Activated CD4-positive, alpha-beta T cell treated with anti-CD3 and anti-CD28 coated beads for 48 hours (primary cell): Measurements from ENCODE around the gene STYXL1.
"Not testable (repeated sequence)": the region's sequence is repeated elsewhere in the genome, so short reads cannot be mapped to it uniquely, and the experiment has no call there.

ENCODE experiments used
- DNase-seq: peaks from one replicate; pipeline ENCODE4 v3.0.0-alpha.2; 2020

STYXL1 gene

DNA sequence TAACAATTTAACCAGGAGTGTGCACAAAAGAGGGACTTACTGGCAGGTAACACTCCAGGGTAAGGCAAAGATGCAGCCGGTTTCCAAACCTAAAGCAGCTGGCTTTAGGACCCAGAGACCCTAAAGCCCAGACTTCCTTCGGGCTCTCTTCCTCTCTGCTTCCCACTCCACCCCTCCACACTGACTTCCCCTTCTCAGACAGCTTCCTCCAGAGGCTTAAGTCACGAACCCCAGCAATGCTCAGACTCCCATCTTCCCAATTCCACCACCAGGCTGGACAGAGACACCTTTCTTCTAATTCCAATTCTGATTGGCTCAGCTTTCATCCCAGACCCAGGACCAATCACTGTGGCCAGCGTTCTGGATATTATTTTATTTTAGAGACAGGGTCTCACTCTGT is 24.8 kb downstream of the STYXL1 start:
- DNase-seq, result no peak

- DNase-seq, result no peak
Observed at GRCh38 chr7:76022026-76022780, 25.6 kb downstream of the STYXL1 start.

DNA sequence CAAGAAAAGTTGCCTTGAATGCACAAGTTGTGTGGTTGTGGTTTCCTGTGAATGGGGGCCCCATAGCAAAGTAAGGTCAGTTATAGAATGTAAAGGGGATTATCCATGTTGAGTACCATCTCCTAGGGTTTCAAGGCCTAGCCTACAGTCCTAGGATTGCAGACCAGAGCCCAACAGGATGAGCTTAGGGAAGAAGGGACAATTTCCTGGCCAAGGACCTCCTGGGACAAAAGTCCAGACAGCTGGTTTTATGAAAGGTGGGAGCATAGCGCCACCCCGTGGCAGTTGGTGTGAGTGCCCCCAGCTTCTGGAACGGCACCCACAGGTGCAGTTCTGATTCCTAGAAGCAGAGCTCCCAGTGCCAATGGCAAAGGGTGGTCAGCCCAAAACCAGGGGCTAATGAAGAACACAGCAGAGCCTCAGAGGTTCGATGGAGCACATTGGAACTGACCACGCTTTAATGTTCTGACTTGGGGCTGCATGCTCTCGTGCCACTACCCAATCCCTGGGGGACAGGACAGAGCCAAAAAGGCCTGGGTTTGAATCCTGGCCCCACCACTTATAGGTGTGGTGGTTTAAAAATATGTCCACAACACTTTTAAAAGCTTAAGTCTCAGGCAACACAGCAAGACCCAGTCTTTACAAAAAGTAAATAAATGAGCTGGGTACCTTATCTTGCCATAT is 27.6 kb downstream of the STYXL1 start:
- peak; percentile 80 for DNase-seq

- not testable (repeated sequence) for DNase-seq
Observed at GRCh38 chr7:76018520-76018919, 29.3 kb downstream of the STYXL1 start.

GRCh38 chr7:76016191-76016947 is 31.4 kb downstream of the STYXL1 start:
- DNase-seq, result no peak

- DNase-seq, result no peak
Observed at GRCh38 chr7:76011442-76011861, 36.3 kb downstream of the STYXL1 start.

GRCh38 chr7:76009672-76010600 is 37.9 kb downstream of the STYXL1 start:
- no peak for DNase-seq

- DNase-seq, result no peak
Observed at GRCh38 chr7:76008156-76008687, 39.6 kb downstream of the STYXL1 start.

DNA sequence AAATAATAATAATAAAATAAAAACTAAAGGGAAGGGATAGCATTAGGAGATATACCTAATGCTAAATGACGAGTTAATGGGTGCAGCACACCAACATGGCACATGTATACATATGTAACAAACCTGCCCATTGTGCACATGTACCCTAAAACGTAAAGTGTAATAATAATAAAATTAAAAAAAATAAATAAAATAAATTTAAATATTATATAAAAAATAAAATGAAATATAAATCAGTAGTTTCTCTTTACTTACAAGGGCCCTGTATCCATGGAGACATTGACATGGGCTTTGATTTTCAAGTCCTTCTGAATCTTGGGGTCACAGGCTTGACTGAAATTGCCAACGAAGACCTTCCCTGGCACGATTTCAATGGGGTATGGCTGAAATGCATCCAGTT is 42.8 kb downstream of the STYXL1 start:
- DNase-seq, result not testable (repeated sequence)

GRCh38 chr7:76003351-76003750 is 44.4 kb downstream of the STYXL1 start:
- DNase-seq, result no peak

- no peak for DNase-seq
Observed at GRCh38 chr7:76002822-76003221, 45.0 kb downstream of the STYXL1 start.

GRCh38 chr7:76002139-76002538 is 45.7 kb downstream of the STYXL1 start:
- no peak for DNase-seq

DNA sequence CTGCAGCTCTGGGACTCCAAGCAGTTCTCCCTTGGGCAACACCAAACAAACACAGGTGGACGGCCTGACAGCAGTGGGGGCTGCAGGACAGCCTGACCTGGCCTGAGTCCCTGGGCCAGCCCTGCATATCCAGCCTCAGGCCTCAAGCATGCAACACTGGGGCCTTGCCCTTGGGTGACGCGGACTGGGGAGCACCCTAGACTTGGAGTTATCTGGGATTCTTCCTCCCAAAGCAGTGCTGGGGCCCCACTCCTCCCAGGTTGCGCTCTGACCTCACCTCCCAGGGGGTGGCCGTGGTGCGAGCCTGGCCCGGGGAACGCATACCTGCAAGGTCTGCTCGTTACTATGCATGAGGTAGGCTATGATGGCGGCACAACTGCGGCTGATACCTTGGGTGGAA is 47.2 kb downstream of the STYXL1 start:
- no peak for DNase-seq

GRCh38 chr7:75998038-75998437 is 49.8 kb downstream of the STYXL1 start:
- DNase-seq, result no peak

DNA sequence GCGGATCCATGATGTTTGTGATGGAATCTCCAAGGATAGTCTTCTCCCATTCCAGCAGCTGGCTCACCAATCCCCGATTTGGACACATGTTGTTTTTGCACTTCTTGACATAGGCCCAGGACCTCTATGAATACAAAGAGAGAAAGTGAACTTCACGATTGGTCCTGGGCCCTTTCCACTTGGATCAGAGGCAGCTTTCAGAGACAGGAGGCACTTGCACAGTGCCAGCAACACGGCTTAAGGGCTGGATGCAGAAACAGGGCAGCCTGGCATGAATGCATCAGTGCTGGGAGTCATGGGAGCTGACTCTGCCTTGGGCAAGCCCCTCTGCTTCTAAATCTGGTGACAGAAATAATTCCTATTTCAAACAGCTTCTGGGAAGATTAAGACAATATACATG is 51.3 kb downstream of the STYXL1 start:
- DNase-seq, result no peak

DNA sequence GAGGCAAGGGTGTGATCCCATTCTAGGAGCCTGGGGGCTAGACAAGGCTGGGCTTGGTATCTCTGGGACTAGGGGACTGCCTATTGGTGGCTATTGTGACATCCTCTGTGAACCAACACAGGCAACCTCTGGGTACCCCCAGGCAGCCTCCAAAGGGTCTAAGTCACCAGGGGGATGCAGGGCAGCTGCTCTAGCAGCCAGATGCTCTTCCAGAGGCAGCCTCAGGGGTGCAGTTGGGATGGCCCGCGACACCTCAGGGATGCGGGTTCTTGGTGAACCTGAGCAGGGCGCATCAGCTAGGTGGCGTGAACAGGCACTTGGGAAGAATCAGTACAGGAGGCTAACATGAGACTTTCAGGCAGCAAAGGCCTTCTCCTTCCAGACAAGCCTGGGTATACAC is 51.8 kb downstream of the STYXL1 start:
- no peak for DNase-seq

DNA sequence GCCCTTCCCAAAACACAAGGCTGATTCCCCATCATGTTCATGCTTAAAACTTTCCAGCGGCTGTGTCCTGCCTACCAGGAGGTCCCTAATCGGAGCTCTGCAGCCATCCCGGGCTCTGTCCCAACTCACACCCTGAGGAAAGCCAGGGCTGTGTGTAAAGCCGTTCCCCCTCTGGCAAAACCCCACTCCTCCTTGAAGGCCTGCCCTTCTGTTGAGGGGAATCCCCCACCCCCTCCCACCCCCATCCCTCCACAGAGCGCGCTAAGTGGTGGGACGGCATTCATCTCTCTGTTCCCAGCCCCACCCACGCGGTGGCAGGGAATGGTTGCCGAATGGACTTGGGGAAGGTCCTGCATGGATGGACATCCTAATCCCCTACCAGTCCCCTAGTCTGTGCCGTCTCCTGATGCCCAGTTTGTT is 52.7 kb downstream of the STYXL1 start:
- DNase-seq, result no peak

- peak; percentile 95 for DNase-seq
Observed at GRCh38 chr7:75994388-75995051, 53.3 kb downstream of the STYXL1 start, which contains the start of gene TMEM120A. TSS of gene TMEM120A (minus strand) at chr7:75994595. CDS start at chr7:75994570, 25 bp downstream.

DNA sequence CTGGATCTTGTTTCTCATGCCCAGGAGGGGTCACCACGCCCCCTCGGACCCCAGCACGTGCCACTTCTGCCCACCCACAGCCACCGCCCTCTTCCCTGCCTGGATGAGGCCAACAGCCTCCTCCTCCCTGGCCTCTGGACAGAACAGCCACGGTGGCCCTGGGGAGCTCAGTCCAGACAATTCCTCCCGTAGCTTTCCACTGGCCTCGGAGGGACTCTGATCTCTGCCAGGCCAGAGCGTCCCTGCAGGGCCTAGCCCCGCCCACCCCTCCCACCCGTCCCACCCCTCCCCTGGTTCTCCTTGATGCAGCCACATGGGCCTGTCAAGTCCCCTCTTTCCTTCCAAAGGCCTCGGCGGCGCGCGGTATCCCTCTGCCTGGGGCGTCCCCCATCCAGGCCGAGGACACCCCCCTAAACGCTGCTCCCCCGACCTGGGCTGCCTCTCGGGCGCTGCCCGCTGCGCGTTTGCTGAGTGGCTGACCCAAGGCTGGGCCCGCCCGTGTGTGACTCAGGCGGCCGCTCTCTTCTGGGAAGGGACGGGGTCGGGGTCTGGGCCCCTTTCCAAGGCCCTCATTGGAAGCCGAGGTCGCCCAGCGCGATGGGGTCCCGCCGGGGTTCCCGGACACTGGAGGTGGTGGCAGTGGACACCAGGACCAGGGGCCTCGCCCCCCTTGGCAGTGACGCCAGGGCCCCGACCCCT is 54.0 kb downstream of the STYXL1 start:
- no peak for DNase-seq

DNA sequence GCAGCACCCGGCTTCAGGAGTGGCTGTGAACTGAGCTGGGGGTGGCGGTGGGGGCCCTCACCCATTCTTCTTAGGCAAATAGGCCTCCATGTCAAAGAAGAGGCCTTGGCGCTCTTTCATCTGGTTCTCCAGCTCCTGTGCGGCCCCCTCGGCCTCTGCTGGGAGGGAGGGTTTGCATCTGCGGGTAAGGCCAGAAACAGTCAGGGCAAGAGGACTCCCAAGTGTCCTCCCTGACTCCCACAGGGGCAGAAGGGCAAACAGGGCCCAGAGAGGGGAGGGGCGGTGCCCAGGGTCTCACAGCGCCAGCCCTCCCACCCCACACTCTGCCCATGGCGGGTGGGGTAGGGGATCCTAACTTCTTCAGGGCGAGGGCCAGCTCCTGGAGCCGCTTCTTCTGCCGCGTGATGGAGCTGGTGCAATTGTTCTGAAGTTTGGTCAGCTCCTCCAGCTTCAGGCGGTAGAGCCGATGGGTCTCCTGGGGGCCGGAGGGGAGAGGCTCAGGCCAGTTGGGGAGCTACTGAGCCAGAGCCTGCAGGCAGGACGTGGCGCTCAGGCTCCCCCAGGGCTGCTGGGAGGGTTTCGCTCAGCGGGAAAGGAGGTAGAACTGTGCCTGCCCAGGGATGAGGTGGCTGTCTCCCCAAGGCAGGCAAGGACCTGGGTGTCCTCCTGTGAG is 55.6 kb downstream of the STYXL1 start:
- DNase-seq, result no peak
